NOMO-1 (cell line): ENCODE measurements around the gene CPLX4.
"Not testable (repeated sequence)": the region's sequence is repeated elsewhere in the genome, so short reads cannot be mapped to it uniquely, and the experiment has no call there.

ENCODE experiments used
- DNase-seq, 2 experiments: peaks; one replicate each; lab custom pipeline; 2025; ENCODE audit not compliant: unreplicated experiment in 2 of 2; lab: John Stamatoyannopoulos, UW

CPLX4 gene

GRCh38 chr18:59271606-59272220, 46.7 kb downstream of the CPLX4 start:
- DNase-seq: no peak

- DNase-seq: no peak
These were observed 47.7 kb downstream of the CPLX4 start for GRCh38 chr18:59270689-59271257.

- no peak for DNase-seq
These were observed 48.8 kb downstream of the CPLX4 start for GRCh38 chr18:59269563-59270119.

GRCh38 chr18:59268721-59269562, 49.5 kb downstream of the CPLX4 start:
- DNase-seq: peak; percentile 11 to 13

- DNase-seq: no peak
These were observed 50.2 kb downstream of the CPLX4 start for GRCh38 chr18:59268127-59268720.

GRCh38 chr18:59267503-59268126, 50.8 kb downstream of the CPLX4 start:
- no peak for DNase-seq

GRCh38 chr18:59266886-59267502, 51.5 kb downstream of the CPLX4 start:
- no peak for DNase-seq

GRCh38 chr18:59266459-59266858, 52.0 kb downstream of the CPLX4 start:
- no peak for DNase-seq

- no peak for DNase-seq
These were observed 52.5 kb downstream of the CPLX4 start for GRCh38 chr18:59265974-59266369.

- no peak for DNase-seq
These were observed 53.0 kb downstream of the CPLX4 start for GRCh38 chr18:59265246-59265973.

- DNase-seq: no peak
These were observed 53.7 kb downstream of the CPLX4 start for GRCh38 chr18:59264651-59265245.

- no peak for DNase-seq
These were observed 54.3 kb downstream of the CPLX4 start for GRCh38 chr18:59264121-59264571.

- DNase-seq: no peak
These were observed 54.8 kb downstream of the CPLX4 start for GRCh38 chr18:59263661-59264060.

- not testable (repeated sequence) for DNase-seq
These were observed 56.2 kb downstream of the CPLX4 start for GRCh38 chr18:59262243-59262642.

GRCh38 chr18:59261842-59262241, 56.6 kb downstream of the CPLX4 start:
- DNase-seq: not testable (repeated sequence)

- DNase-seq: not testable (repeated sequence)
These were observed 63.0 kb downstream of the CPLX4 start for GRCh38 chr18:59255491-59255890.

- DNase-seq: peak in 1 of 2 experiments; percentile 39
These were observed 69.2 kb downstream of the CPLX4 start for GRCh38 chr18:59249199-59249774.

- DNase-seq: no peak
These were observed 71.7 kb downstream of the CPLX4 start for GRCh38 chr18:59246796-59247195.
